PC-9 (cell line): Measurements from ENCODE around the gene PDE4DIP.
"Not testable (repeated sequence)": the region's sequence is repeated elsewhere in the genome, so short reads cannot be mapped to it uniquely, and the experiment has no call there.

Source experiments
- CTCF ChIP-seq: fragments of 200-600 bp; sonication (generic); conservative IDR thresholded peaks from 2 replicates; pipeline ENCODE4 v1.6.1; 2017; ENCODE audit warnings: mixed run types, antibody characterized with exemption, mild to moderate bottlenecking, moderate library complexity
- EZH2 ChIP-seq: fragments of 200-600 bp; sonication (generic); IDR thresholded peaks from 2 replicates; pipeline ENCODE4 v1.8.0; 2017; ENCODE audit warnings: antibody characterized with exemption, low read depth

DNA sequence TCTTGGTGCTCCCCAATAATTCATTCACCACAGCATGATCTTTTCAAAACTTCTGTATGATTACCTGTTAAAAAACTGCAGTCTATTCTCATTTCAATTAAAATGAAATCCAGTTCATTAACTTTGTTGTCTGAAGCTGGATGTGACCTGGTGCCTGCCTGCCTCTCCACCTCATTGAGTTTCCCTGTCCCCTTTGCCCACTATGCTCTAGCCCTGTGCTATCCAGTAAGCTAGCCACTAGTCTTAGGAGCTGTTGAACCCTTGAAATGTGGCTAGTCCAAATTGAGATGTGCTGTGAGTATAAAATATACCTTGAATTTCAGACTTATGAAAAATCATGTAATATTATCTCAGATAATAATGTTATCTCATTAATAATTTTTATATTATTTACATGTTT, 114.1 kb downstream of the PDE4DIP start:
- not testable (repeated sequence) for TF ChIP-seq CTCF, EZH2
